HEK293T (cell line): ENCODE measurements around the gene PSTPIP2.
"Not testable (repeated sequence)": the region's sequence is repeated elsewhere in the genome, so short reads cannot be mapped to it uniquely, and the experiment has no call there.

Experiments used
- CTCF ChIA-PET: fragments of 350-600 bp; formaldehyde crosslinking; extraction: SDS; loops from one replicate; lab custom pipeline; 2021; ENCODE audit warnings: antibody characterized with exemption, inconsistent platforms; lab: Yijun Ruan, JAX
- POLR2A ChIA-PET: fragments of 350-600 bp; formaldehyde crosslinking; extraction: SDS; loops from one replicate; lab custom pipeline; 2020; ENCODE audit warnings: antibody characterized with exemption, inconsistent platforms; lab: Yijun Ruan, JAX
- DNase-seq: peaks from one replicate; pipeline ENCODE4 v3.0.0; 2012; ENCODE audit warnings: mixed read lengths; ENCODE audit errors: extremely low spot score
- ARNT ChIP-seq: fragments of 450-650 bp; IDR thresholded peaks from 2 replicates; pipeline ENCODE4 v1.6.1; 2017; ENCODE audit warnings: mild to moderate bottlenecking
- BHLHE40 ChIP-seq: fragments of 450-650 bp; IDR thresholded peaks from 2 replicates; pipeline ENCODE4 v1.6.1; 2016; ENCODE audit warnings: mild to moderate bottlenecking, moderate library complexity, borderline replicate concordance
- CTBP1 ChIP-seq: fragments of 450-650 bp; IDR thresholded peaks from 2 replicates; pipeline ENCODE4 v1.6.1; 2016; ENCODE audit warnings: borderline replicate concordance
- ELF4 ChIP-seq: fragments of 450-650 bp; IDR thresholded peaks from 2 replicates; pipeline ENCODE4 v1.6.1; 2017; ENCODE audit warnings: antibody characterized with exemption
- FOXA1 ChIP-seq: fragments of 450-650 bp; IDR thresholded peaks from 2 replicates; pipeline ENCODE4 v1.6.1; 2016; ENCODE audit warnings: mild to moderate bottlenecking
- FOXK2 ChIP-seq: fragments of 450-650 bp; IDR thresholded peaks from 2 replicates; pipeline ENCODE4 v1.6.1; 2016; ENCODE audit warnings: mild to moderate bottlenecking
- FOXM1 ChIP-seq: fragments of 450-650 bp; IDR thresholded peaks from 2 replicates; pipeline ENCODE4 v1.6.1; 2017; ENCODE audit warnings: mild to moderate bottlenecking, borderline replicate concordance
- HDGF ChIP-seq: fragments of 450-650 bp; IDR thresholded peaks from 2 replicates; pipeline ENCODE4 v1.6.1; 2017; ENCODE audit warnings: antibody characterized with exemption, borderline replicate concordance
- L3MBTL2 ChIP-seq: fragments of 450-650 bp; conservative IDR thresholded peaks from 2 replicates; pipeline ENCODE4 v1.6.1; 2016; ENCODE audit warnings: mild to moderate bottlenecking
- LEF1 ChIP-seq: fragments of 450-650 bp; IDR thresholded peaks from 2 replicates; pipeline ENCODE4 v1.6.1; 2017; ENCODE audit warnings: mild to moderate bottlenecking, borderline replicate concordance
- NFRKB ChIP-seq: fragments of 450-650 bp; IDR thresholded peaks from 2 replicates; pipeline ENCODE4 v1.6.1; 2016; ENCODE audit warnings: mild to moderate bottlenecking, moderate library complexity
- SP1 ChIP-seq: fragments of 450-650 bp; IDR thresholded peaks from 2 replicates; pipeline ENCODE4 v1.6.1; 2017
- SUZ12 ChIP-seq: fragments of 450-650 bp; IDR thresholded peaks from 2 replicates; pipeline ENCODE4 v1.6.1; 2016; ENCODE audit warnings: mild to moderate bottlenecking
- TARDBP ChIP-seq: fragments of 450-650 bp; IDR thresholded peaks from 2 replicates; pipeline ENCODE4 v1.6.1; 2016
- ZNF384 ChIP-seq: fragments of 450-650 bp; IDR thresholded peaks from 2 replicates; pipeline ENCODE4 v1.6.1; 2016
- TF ChIP-seq, protein P1 (sequence below): fragments of 450-650 bp; IDR thresholded peaks from 2 replicates; pipeline ENCODE4 v1.6.1; 2016

Gene PSTPIP2

DNA sequence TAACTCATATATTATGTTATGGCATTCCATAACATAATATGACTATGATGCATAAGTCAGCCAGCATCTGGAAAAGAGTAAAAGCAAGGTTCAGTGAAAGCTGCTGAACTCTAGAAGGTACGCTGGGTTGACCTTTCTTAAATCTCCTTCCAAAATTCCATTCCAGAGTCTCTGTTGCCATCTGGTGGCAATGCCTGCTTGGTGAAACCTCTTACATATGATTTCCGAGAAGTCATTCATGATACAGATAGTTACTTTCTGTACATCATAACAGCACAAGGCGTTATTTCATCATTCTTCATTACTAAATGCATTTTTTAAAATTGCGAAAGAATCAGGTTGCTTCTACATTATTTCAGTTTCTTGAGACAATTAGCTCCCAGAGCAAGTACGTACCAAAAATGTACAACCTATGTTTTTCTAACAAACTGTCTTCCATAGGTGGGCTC lies 97.9 kb downstream of the PSTPIP2 start:
- peak; percentile 34 for DNase-seq
- TF ChIP-seq, protein P1, sequence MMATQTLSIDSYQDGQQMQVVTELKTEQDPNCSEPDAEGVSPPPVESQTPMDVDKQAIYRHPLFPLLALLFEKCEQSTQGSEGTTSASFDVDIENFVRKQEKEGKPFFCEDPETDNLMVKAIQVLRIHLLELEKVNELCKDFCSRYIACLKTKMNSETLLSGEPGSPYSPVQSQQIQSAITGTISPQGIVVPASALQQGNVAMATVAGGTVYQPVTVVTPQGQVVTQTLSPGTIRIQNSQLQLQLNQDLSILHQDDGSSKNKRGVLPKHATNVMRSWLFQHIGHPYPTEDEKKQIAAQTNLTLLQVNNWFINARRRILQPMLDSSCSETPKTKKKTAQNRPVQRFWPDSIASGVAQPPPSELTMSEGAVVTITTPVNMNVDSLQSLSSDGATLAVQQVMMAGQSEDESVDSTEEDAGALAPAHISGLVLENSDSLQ = no peak
- TF ChIP-seq L3MBTL2 = no peak
- no peak for TF ChIP-seq TARDBP
- no peak for TF ChIP-seq BHLHE40
- TF ChIP-seq FOXK2 = no peak
- TF ChIP-seq CTBP1 = no peak
- TF ChIP-seq ELF4 = no peak
- no peak for TF ChIP-seq ZNF384
- TF ChIP-seq SP1 = no peak
- no peak for TF ChIP-seq FOXM1
- no peak for TF ChIP-seq HDGF
- no peak for TF ChIP-seq FOXA1
- TF ChIP-seq SUZ12 = no peak
- TF ChIP-seq NFRKB = no peak
- CTCF ChIA-PET = interaction anchor here (0.6 to 0.7 kb wide), 2 partner anchors 254 to 294 kb away, joined by 3 to 4 read pairs; no protein-coding TSS in a partner anchor
- POLR2A ChIA-PET = no interaction called here

DNA sequence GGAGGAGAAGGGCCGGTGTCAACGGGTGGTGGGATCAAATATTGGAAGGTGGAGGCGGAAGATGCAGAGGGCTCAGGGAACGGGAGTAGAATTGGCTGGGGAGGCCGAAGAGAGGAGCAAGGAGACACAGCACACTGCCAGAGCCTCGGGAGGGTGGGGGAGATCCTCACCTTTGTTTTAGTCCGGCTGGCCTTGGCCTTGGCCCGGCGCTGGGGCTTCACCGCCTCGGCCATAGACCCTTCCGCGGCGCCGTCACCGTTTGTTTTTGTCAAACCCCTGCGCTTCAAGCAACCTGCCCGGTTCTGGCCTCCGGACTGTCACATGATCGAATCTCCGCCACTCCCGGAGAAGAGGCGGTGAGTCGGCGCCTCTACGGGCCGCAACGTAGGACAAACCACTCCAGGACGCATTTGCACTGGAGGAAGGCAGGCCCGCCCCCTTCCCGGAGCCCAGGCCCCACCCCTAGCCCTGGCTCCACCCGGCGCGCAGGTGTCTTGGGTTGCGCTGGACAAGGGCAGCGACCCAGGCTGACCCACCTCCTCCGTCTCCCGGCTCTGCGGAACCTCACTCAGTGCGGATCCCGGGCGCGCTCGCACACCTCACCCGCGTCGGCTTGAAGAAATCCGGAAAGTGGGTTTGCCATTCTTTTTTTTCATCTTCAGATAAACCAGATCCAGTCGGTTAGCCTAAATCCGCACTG lies 104.9 kb downstream of the PSTPIP2 start, which contains the start of gene EPG5:
TSS of gene EPG5 (minus strand) at position 323 of the 700 bp plus-strand sequence. CDS start at position 233, 90 bp downstream.
- peak; percentile 82 for DNase-seq
- CTCF ChIA-PET = interaction anchor here (0.6 kb wide), 1 partner anchor 60 kb away, joined by 4 read pairs; no protein-coding TSS in a partner anchor
- TF ChIP-seq HDGF (no peak), ARNT (no peak), ELF4 (no peak), SUZ12 (no peak), SP1 (no peak), FOXM1 (no peak), FOXA1 (no peak), TARDBP (no peak), BHLHE40 (no peak), CTBP1 (no peak), ZNF384 (no peak)
- TF ChIP-seq, protein P1 = no peak
- POLR2A ChIA-PET = no interaction called here

DNA sequence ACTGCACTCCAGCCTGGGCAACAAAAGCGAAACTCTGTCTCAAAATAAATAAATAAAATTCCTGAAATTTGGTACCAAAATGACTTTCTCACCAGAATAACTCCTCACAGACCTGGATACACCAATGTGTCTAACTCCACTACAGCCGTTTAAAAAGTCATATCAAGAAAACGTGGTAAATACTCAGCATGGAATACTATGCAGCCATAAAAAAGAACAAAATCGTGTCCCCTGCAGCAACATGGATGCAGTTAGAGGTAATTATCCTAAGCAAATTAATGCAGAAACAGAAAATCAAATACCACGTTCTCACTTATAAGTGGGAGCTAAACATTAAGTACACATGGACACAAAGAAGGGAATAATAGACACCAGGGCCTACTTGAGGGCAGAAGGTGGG lies 107.1 kb downstream of the PSTPIP2 start:
- CTCF ChIA-PET, POLR2A ChIA-PET, DNase-seq: not testable (repeated sequence)

DNA sequence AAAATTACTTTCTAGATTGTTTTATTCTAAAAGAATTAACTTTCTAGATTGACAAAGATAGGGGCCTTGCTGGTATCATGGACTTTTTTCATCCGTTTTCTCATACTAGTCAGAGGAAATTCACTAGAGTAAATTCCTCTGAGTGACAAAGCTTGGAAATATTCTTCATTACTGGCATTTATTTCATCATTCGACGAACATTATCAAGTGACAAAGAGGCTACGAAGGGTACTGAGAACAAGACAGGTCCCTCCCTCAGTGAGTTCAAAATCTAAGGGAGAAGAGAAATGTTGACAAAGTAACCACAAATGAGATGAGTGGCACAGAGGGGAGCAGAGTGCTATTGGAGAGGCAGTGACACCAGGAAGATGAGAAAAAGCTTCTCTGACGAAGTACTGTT lies 109.2 kb downstream of the PSTPIP2 start:
- ChIA-PET POLR2A (no interaction called here), CTCF (no interaction called here)
- TF ChIP-seq SUZ12 (no peak), ZNF384 (no peak), HDGF (no peak), FOXK2 (no peak), FOXM1 (no peak), BHLHE40 (no peak), L3MBTL2 (no peak), ELF4 (no peak), LEF1 (no peak), CTBP1 (no peak), TARDBP (no peak), NFRKB (no peak), ARNT (no peak), FOXA1 (no peak), SP1 (no peak)
- TF ChIP-seq, protein P1 = no peak
- no peak for DNase-seq

DNA sequence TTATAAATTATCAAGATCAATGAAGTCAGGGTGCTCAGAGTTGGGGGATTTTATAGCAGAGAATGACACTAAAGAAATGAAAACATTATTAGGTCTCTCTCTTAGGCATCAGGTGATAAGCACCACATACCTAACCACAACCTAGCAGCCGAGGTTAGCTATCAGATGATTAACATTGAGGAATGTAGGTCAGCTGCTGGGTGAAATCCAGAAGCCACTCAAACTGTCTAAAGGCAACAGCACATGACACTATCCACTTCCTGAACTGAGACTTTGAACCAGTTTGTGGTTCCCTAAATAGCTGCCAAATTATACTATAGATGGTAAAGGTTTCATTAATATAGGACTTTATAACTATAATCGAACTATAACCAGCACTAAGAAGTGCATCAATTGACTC lies 109.6 kb downstream of the PSTPIP2 start:
- ChIA-PET CTCF (interaction anchor here (0.6 kb wide), 1 partner anchor 234 kb away, joined by 3 read pairs; no protein-coding TSS in a partner anchor), POLR2A (no interaction called here)
- no peak for DNase-seq
- TF ChIP-seq, protein P1 = no peak
- no peak for TF ChIP-seq LEF1
- TF ChIP-seq L3MBTL2 = no peak
- no peak for TF ChIP-seq FOXA1
- no peak for TF ChIP-seq ZNF384
- no peak for TF ChIP-seq FOXK2
- TF ChIP-seq TARDBP = no peak
- no peak for TF ChIP-seq ARNT
- no peak for TF ChIP-seq SP1
- TF ChIP-seq NFRKB = no peak
- TF ChIP-seq CTBP1 = no peak
- no peak for TF ChIP-seq FOXM1
- no peak for TF ChIP-seq HDGF
- TF ChIP-seq BHLHE40 = no peak
- no peak for TF ChIP-seq SUZ12
- TF ChIP-seq ELF4 = no peak

DNA sequence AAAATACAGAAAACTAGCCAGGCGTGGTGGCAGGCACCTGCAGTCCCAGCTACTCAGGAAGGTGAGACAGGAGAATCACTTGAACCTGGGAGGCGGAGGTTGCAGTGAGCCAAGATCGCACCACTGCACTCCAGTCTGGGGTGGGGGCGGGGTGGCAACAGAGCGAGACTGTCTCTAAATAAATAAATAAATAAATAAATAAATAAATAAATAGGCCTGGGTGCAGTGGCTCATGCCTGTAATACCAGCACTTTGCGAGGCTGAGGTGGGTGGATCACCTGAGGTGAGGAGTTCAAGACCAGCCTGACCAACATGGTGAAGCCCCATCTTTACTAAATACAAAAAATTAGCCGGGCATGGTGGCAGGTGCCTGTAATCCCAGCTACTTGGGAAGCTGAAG lies 112.6 kb downstream of the PSTPIP2 start:
- DNase-seq, POLR2A ChIA-PET, CTCF ChIA-PET: not testable (repeated sequence)
